ENCODE data around the gene GPR137. TPM values are rescaled to one million over a fixed set of nuclear protein-coding genes. Genes with fewer than 3 reads are reported as not detected.

The GPR137 gene
- total RNA-seq, 1 experiment from 2014 or later: 24.4 TPM

DNA sequence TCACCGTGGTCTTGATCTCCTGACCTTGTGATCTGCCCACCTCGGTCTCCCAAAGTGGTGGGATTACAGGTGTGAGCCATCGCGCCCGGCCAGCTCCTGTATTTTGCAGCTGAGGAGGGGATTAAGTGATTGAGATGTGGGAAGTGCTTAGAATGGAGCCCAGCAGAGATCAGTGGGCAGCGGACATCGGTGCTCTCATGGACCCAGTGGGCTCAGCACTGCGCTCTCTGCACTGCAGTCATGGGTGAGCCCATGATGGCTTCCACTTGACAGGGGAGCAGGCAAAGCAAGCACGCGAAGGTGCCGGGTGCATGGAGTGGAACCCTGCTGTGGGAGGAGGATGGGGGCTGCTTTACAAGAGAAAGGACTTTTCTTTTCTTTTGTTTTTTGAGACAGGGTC lies 45.2 kb downstream of the GPR137 start:
- Histone ChIP-seq H3K36me3 (ENCODE audit: control insufficient read depth in 1 of 2, insufficient read depth in 2 of 2, low read length in 2 of 2) (no peaks in the 10 kb centered on the region), H3K27ac (ENCODE audit: low read depth, low read length) (no peak overlapping the region; the same call in 1 of the 2 replicates), H3K9me2 (ENCODE audit: insufficient read depth) (no peaks in the 10 kb centered on the region), H3K27me3 (ENCODE audit: insufficient read depth, low read length) (no peaks in the 10 kb centered on the region), H4K20me1 (ENCODE audit: insufficient read depth) (no peaks in the 10 kb centered on the region), H3K4me1 (ENCODE audit: control insufficient read depth in 1 of 2, insufficient read depth in 2 of 2, low read length in 2 of 2) (peaks cover 29 to 47% of the 10 kb centered on the region in 2 experiments), H2AFZ (ENCODE audit: low read depth, low read length, poor library complexity, severe bottlenecking) (no peak overlapping the region), H3K9me3 (ENCODE audit: control insufficient read depth in 1 of 2, insufficient read depth in 1 of 2, low read depth in 1 of 2, low read length in 2 of 2) (no peaks in the 10 kb centered on the region), H3K9ac (ENCODE audit: low read length) (peak overlapping the region; percentile 62; the same call in 1 of the 2 replicates), H3K4me2 (ENCODE audit: low read length) (peak overlapping the region; percentile 78), H3K79me2 (ENCODE audit: insufficient read depth, low read length) (no peaks in the 10 kb centered on the region), H3K4me3 (replicated peaks in 1 of 2; ENCODE audit: low read depth in 1 of 2, low read length in 2 of 2) (no peak overlapping the region)
- no TSS peak for BruUV-seq (replicated peaks)
- ChIA-PET POLR2A (interaction anchor here (0.9 to 5.9 kb wide), 11 partner anchors 8 to 1490 kb away, joined by 3 to 77 read pairs (median 4); partner anchors contain the start of genes PRDX5 and TRMT112), CTCF (interaction anchor here (0.8 to 3.9 kb wide), 8 partner anchors 12 to 127 kb away, joined by 3 to 46 read pairs (median 12); partner anchors contain the start of genes BAD, ESRRA, PRDX5 and TRMT112), RAD21 (ENCODE audit: low non-redundant PET in 1 of 2, low total read pairs in 2 of 2, uncharacterized antibody in 2 of 2, unreplicated experiment in 2 of 2) (interaction anchor here (1.4 to 1.8 kb wide), 3 partner anchors 13 to 24 kb away, joined by 5 to 8 read pairs (median 6); partner anchors contain the start of genes PRDX5 (in 2 of the 2) and TRMT112 (in 1 of the 2))
- intact Hi-C loops (cut with micrococcal nuclease): loop anchor here (1.0 kb wide), 1 partner anchor 14 kb away; the partner anchor contains the start of gene TRMT112
- no peak for DNase-seq (ENCODE audit: low read depth, low spot score)
- no peak for ATAC-seq
- TF ChIP-seq SIN3A (IDR thresholded peaks at IDR 0.05; ENCODE audit: low read depth): no peak

DNA sequence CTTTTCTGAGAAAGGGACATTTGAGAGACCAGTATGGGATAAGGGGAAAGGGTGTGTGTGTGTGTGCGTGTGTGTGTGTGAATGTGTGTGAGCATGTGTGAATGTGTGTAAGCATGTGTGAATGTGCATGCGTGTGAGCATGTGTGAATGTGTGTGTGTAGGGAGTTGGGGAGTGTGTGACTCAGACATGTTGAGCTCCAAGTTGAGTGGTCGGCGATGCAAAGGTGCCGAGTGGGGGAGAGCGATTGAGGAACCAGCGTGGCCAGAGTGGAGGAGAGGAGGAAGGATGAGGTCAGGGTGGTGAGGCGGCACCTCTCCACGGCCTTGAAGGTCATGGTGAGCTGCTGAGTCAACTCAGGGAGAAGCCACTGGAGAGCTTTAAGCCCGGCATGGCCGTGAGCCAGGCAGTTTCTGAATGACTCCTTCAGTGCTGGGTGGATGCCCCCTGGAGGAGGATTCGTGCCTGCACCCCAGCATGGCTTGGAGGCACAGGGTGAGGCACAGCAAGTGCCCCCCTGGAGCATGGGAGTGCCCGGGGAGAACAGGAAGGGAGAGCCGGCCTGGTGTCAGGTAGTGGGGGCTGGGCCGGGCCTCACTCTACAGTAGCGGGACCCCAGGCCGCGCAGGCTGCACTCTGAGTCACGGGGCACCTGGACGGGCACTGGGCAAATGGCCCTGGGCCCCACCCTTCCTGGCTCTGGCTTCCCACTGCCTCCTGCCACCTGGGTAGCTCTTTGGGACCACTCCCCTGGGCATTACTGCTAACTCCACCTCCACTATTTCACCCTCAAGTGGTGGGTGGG lies 46.1 kb downstream of the GPR137 start:
- Histone ChIP-seq H3K4me2 (ENCODE audit: low read length) (peak overlapping the region; percentile 78), H3K9ac (ENCODE audit: low read length) (peak overlapping the region; percentile 62), H3K27me3 (ENCODE audit: insufficient read depth, low read length) (no peaks in the 10 kb centered on the region), H3K9me3 (ENCODE audit: control insufficient read depth in 1 of 2, insufficient read depth in 1 of 2, low read depth in 1 of 2, low read length in 2 of 2) (no peaks in the 10 kb centered on the region), H3K4me3 (replicated peaks in 1 of 2; ENCODE audit: low read depth in 1 of 2, low read length in 2 of 2) (peak overlapping the region; percentile 19 to 37), H3K4me1 (ENCODE audit: control insufficient read depth in 1 of 2, insufficient read depth in 2 of 2, low read length in 2 of 2) (peaks cover 29 to 53% of the 10 kb centered on the region in 2 experiments), H3K9me2 (ENCODE audit: insufficient read depth) (no peaks in the 10 kb centered on the region), H3K79me2 (ENCODE audit: insufficient read depth, low read length) (no peaks in the 10 kb centered on the region), H4K20me1 (ENCODE audit: insufficient read depth) (no peaks in the 10 kb centered on the region), H3K27ac (ENCODE audit: low read depth, low read length) (peak overlapping the region; percentile 68), H2AFZ (ENCODE audit: low read depth, low read length, poor library complexity, severe bottlenecking) (peak overlapping the region; percentile 38), H3K36me3 (ENCODE audit: control insufficient read depth in 1 of 2, insufficient read depth in 2 of 2, low read length in 2 of 2) (no peaks in the 10 kb centered on the region)
- intact Hi-C loops (cut with micrococcal nuclease): loop anchor here (1.0 kb wide), 1 partner anchor 14 kb away; the partner anchor contains the start of gene TRMT112
- ChIA-PET RAD21 (ENCODE audit: low non-redundant PET in 1 of 2, low total read pairs in 2 of 2, uncharacterized antibody in 2 of 2, unreplicated experiment in 2 of 2) (interaction anchor here (0.6 to 1.8 kb wide), 10 partner anchors 8 to 321 kb away, joined by 3 to 14 read pairs (median 4); partner anchors contain the start of genes PRDX5 (in 2 of the 2) and TRMT112 (in 1 of the 2)), CTCF (interaction anchor here (0.6 to 3.9 kb wide), 13 partner anchors 9 to 127 kb away, joined by 3 to 46 read pairs (median 5); partner anchors contain the start of genes BAD, CCDC88B, ESRRA and FKBP2), POLR2A (interaction anchor here (0.6 to 5.9 kb wide), 15 partner anchors 8 to 1490 kb away, joined by 3 to 77 read pairs (median 4); partner anchors contain the start of genes PRDX5, STIP1 and TRMT112)
- no TSS peak for BruUV-seq (replicated peaks)
- DNase-seq (ENCODE audit: low read depth, low spot score) (peak; percentile 83), ATAC-seq (peak; percentile 74)
- TF ChIP-seq TCF7L2 (IDR thresholded peaks at IDR 0.05; ENCODE audit: borderline replicate concordance, extremely low read depth, insufficient read depth, insufficient read length) (peak; percentile 54), SRF (IDR thresholded peaks at IDR 0.05; ENCODE audit: low read depth) (no peak), POLR2AphosphoS5 (IDR thresholded peaks at IDR 0.05; ENCODE audit: low read depth, low read length) (peak; percentile 66), CEBPB (IDR thresholded peaks at IDR 0.05; ENCODE audit: low read depth) (no peak), JUND (IDR thresholded peaks at IDR 0.05) (no peak), EZH2 (IDR thresholded peaks at IDR 0.05) (no peak), POLR2A (IDR thresholded peaks at IDR 0.05; ENCODE audit: borderline replicate concordance, extremely low read depth, insufficient read depth, insufficient read length) (peak; percentile 43), EGR1 (IDR thresholded peaks at IDR 0.05; ENCODE audit: low read depth) (no peak), FOSL1 (IDR thresholded peaks at IDR 0.05; ENCODE audit: low read depth) (no peak), YY1 (IDR thresholded peaks at IDR 0.05; ENCODE audit: extremely low read depth, insufficient replicate concordance, low read depth, low read length) (no peak), RAD21 (IDR thresholded peaks at IDR 0.05; ENCODE audit: low read depth) (no peak)
- TF ChIP-seq, protein P1, sequence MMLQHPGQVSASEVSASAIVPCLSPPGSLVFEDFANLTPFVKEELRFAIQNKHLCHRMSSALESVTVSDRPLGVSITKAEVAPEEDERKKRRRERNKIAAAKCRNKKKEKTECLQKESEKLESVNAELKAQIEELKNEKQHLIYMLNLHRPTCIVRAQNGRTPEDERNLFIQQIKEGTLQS (IDR thresholded peaks at IDR 0.05): no peak
- TF ChIP-seq, protein P2, sequence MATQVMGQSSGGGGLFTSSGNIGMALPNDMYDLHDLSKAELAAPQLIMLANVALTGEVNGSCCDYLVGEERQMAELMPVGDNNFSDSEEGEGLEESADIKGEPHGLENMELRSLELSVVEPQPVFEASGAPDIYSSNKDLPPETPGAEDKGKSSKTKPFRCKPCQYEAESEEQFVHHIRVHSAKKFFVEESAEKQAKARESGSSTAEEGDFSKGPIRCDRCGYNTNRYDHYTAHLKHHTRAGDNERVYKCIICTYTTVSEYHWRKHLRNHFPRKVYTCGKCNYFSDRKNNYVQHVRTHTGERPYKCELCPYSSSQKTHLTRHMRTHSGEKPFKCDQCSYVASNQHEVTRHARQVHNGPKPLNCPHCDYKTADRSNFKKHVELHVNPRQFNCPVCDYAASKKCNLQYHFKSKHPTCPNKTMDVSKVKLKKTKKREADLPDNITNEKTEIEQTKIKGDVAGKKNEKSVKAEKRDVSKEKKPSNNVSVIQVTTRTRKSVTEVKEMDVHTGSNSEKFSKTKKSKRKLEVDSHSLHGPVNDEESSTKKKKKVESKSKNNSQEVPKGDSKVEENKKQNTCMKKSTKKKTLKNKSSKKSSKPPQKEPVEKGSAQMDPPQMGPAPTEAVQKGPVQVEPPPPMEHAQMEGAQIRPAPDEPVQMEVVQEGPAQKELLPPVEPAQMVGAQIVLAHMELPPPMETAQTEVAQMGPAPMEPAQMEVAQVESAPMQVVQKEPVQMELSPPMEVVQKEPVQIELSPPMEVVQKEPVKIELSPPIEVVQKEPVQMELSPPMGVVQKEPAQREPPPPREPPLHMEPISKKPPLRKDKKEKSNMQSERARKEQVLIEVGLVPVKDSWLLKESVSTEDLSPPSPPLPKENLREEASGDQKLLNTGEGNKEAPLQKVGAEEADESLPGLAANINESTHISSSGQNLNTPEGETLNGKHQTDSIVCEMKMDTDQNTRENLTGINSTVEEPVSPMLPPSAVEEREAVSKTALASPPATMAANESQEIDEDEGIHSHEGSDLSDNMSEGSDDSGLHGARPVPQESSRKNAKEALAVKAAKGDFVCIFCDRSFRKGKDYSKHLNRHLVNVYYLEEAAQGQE (IDR thresholded peaks at IDR 0.05; ENCODE audit: low read depth): no peak
- TF ChIP-seq, protein P3, sequence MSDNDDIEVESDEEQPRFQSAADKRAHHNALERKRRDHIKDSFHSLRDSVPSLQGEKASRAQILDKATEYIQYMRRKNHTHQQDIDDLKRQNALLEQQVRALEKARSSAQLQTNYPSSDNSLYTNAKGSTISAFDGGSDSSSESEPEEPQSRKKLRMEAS (IDR thresholded peaks at IDR 0.05): no peak

All from HCT116 (cell line).